WERI-Rb-1 (cell line): ENCODE measurements around the gene NT5C1A.

Experiments
- DNase-seq: peaks from one replicate; pipeline ENCODE4 v3.0.0-alpha.2; 2020
- H3K27ac ChIP-seq: fragments of 250-450 bp; sonication (Bioruptor Pico); 2 replicates; pipeline ENCODE4 v1.5.1; 2020; ENCODE audit warnings: mild to moderate bottlenecking, moderate library complexity
- H3K27me3 ChIP-seq: fragments of 250-450 bp; sonication (Bioruptor Pico); 2 replicates; pipeline ENCODE4 v1.5.1; 2021; ENCODE audit warnings: mild to moderate bottlenecking, low read depth, moderate library complexity; ENCODE audit not compliant: insufficient read depth, severe bottlenecking
- H3K36me3 ChIP-seq: fragments of 250-450 bp; sonication (Bioruptor Pico); 2 replicates; pipeline ENCODE4 v1.5.1; 2020; ENCODE audit warnings: mild to moderate bottlenecking, moderate library complexity
- H3K4me3 ChIP-seq: 2 replicates; pipeline ENCODE4 v1.5.1; 2011; ENCODE audit warnings: low read depth, mild to moderate bottlenecking, control low read depth, low read length
- H3K9me3 ChIP-seq: fragments of 250-450 bp; sonication (Bioruptor Pico); 2 replicates; pipeline ENCODE4 v1.5.1; 2021; ENCODE audit warnings: mild to moderate bottlenecking, moderate library complexity; ENCODE audit not compliant: severe bottlenecking
- TF ChIP-seq, protein P1 (sequence below): IDR thresholded peaks from 2 replicates; pipeline ENCODE4 v1.5.1; 2011; ENCODE audit warnings: low read depth, mild to moderate bottlenecking, control low read depth, inconsistent platforms, low read length

Gene NT5C1A

DNA sequence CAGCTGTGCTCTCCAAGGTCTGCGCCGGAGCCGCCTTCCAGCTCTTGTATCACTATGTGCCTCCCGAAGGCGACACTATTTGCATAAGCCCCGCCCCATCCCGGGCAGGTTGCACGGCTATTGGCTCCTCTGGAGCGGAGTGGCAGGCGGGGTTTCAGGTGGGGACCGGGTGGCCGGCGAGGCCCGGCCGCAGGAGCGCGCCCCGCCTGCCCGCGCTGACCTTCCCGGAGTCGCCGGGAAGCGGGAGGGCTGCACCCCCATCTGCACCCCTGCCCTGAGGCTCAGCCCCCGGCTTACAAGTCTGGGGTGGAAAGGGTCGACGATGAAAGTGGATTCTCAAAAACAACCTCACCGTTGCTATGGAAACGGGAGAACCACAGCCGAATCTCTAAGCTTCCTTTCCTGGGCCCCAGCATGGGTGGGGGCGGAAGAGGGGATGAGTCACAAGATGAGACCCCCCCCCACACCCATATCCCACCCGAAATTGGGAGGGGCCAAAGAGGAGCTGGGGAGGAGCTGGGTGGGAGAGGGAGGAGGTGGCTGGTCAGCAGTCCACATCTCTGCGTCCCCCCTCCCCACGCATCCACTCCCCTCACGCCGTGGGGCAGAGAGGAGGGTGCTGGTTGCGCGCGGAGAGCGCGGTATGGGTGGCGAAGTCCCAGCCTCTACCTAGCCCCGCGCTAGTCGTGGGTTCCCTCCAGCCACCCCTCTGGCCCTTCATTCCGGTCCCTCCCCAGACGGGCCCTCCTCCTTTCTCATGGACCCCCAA lies 19.7 kb upstream of the NT5C1A start, which contains the start of gene HPCAL4:
Gene HPCAL4, minus strand, starts transcription at position 51 of the 769 bp plus-strand sequence. CDS start 6,830 bp downstream, outside the sequence.
- Histone ChIP-seq H3K36me3 (no peaks in the 10 kb centered on the region), H3K27me3 (peaks cover 15% of the 10 kb centered on the region), H3K9me3 (no peaks in the 10 kb centered on the region), H3K4me3 (peak within 1 kb of the TSS; percentile 48), H3K27ac (no peak within 1 kb of the TSS)
- DNase-seq = peak; percentile 96
- TF ChIP-seq, protein P1, sequence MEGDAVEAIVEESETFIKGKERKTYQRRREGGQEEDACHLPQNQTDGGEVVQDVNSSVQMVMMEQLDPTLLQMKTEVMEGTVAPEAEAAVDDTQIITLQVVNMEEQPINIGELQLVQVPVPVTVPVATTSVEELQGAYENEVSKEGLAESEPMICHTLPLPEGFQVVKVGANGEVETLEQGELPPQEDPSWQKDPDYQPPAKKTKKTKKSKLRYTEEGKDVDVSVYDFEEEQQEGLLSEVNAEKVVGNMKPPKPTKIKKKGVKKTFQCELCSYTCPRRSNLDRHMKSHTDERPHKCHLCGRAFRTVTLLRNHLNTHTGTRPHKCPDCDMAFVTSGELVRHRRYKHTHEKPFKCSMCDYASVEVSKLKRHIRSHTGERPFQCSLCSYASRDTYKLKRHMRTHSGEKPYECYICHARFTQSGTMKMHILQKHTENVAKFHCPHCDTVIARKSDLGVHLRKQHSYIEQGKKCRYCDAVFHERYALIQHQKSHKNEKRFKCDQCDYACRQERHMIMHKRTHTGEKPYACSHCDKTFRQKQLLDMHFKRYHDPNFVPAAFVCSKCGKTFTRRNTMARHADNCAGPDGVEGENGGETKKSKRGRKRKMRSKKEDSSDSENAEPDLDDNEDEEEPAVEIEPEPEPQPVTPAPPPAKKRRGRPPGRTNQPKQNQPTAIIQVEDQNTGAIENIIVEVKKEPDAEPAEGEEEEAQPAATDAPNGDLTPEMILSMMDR = no peak

DNA sequence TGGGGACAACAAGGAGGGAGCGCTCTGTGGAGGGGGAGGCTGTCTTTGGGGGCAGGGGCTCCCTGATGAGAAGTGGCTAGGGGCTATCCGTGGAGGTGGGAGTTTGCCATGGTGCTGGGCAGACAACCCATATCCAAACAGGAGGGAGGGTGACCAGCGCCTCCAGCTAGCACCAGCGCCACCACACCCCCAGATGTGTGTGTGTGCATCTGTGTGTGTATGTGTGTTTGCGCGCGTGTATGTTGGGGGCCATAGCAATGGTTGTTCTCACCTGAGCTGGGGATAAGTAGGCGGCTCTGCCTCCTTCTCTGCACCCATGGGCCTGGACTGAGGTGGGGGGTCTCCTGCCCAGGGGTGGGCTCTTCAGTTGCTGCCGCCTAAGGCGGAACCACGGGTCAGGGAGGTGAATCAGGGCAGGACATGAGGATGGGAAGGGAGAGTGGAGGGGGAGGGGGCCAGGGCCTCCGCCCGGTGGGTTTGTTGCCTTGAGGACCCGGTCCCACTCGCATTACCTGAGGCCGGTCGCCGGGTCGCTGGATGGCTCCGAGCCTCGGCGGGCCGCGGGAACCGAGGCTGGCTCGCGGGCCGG lies 19.0 kb upstream of the NT5C1A start:
- Histone ChIP-seq H3K36me3 (no peaks in the 10 kb centered on the region), H3K27ac (no peak overlapping the region), H3K9me3 (no peaks in the 10 kb centered on the region), H3K4me3 (peak overlapping the region; percentile 48), H3K27me3 (peaks cover 15% of the 10 kb centered on the region)
- no peak for DNase-seq
- TF ChIP-seq, protein P1 = no peak

DNA sequence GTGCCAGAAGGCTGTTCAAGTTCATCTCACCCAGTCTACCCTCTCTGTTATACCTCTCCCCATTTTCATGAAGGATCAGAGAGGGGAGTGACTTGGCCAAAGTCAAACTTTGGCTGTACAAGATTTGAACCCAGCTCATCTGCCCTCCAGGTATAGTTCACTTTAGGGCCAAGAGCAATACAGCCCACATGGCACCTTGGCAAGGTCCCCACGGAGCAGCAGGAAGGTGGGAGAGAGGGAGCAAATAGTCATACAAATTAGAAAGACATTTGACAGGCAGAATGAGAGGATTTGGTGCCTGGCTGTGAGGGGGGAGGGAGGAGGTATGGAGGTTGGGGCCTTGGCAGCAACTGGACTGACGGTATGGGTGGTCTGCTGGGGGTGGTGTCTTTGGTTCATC lies 18.3 kb upstream of the NT5C1A start:
- no peaks in the 10 kb centered on the region for H3K9me3 ChIP-seq
- H3K27ac ChIP-seq = no peak overlapping the region
- H3K27me3 ChIP-seq = peaks cover 15% of the 10 kb centered on the region
- no peaks in the 10 kb centered on the region for H3K36me3 ChIP-seq
- DNase-seq = no peak
- no peak overlapping the region for H3K4me3 ChIP-seq
- TF ChIP-seq, protein P1 = no peak

DNA sequence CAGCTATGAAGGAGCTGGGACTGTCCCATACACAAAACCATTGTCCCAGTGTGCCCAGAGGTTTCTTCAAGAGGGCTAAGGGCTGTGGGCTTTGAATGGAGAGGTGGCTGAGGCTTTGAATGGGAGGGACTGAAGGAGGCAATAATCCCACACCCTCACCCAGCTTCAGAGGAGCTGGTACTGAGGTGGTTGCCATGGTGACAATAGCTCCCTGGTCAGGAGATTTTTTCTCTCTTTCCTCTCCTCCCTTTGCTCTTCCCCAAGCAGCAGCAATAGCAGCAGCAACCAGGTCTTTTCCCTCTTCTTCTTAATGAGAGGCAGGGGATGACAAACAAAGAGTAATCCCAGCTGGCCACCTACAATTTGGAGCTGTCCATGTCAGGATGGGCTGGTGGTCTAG lies 17.7 kb upstream of the NT5C1A start:
- Histone ChIP-seq H3K36me3 (no peaks in the 10 kb centered on the region), H3K27me3 (peaks cover 15% of the 10 kb centered on the region), H3K27ac (no peak overlapping the region), H3K4me3 (no peak overlapping the region), H3K9me3 (no peaks in the 10 kb centered on the region)
- DNase-seq = no peak
- TF ChIP-seq, protein P1 = no peak

DNA sequence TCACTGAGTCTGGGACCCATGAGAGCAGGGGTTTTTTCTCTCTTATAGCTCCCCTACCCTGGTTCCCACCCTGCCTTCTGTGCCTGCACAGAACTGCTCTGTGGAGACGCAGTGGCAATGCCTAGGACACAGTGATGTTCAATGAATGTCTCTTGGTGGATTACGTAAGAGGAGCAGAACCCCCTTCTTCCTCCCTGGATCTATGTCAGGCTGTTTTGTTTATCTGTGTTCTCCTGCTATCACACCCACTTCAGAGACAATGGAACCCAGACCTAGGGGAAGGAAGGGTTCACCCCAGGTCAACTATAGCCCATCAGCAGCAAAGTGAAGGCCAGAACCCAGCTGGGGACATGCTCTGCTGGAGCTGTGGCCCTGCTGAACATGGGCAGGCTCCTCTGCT lies 17.3 kb upstream of the NT5C1A start:
- peaks cover 15% of the 10 kb centered on the region for H3K27me3 ChIP-seq
- TF ChIP-seq, protein P1 = no peak
- no peaks in the 10 kb centered on the region for H3K9me3 ChIP-seq
- H3K27ac ChIP-seq = no peak overlapping the region
- H3K4me3 ChIP-seq = no peak overlapping the region
- no peak for DNase-seq
- no peaks in the 10 kb centered on the region for H3K36me3 ChIP-seq

DNA sequence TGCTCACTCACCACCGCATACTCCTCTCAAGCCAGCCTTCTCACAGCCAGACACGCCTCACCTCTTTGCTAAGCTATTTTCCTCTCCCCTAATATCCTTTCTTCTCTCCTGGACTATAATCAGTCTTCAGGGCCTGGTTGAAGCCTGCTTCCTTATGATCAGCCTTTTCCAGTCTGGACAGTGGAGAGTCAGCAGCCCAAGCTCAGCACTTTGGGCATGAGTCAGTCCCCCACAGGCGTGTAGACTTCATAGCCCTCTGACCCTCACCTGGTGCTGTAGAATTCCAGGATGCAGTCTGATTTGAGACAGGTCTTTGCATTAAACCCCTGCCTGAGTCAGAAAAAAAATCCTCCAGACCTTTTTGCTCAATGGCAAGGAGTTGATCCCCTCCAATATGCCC lies 16.8 kb upstream of the NT5C1A start:
- H3K27ac ChIP-seq = no peak overlapping the region
- no peaks in the 10 kb centered on the region for H3K36me3 ChIP-seq
- H3K9me3 ChIP-seq = no peaks in the 10 kb centered on the region
- peaks cover 15% of the 10 kb centered on the region for H3K27me3 ChIP-seq
- no peak overlapping the region for H3K4me3 ChIP-seq
- DNase-seq = no peak
- TF ChIP-seq, protein P1 = no peak
